HCT116 (cell line): ENCODE measurements around the gene CCDC91.

Source experiments
- CTCF ChIP-seq, 3 experiments: fragments of 200-600 bp in 1 of 3; sonication (generic) in 1 of 3; IDR thresholded peaks in 2 of 3; conservative IDR thresholded peaks in 1 of 3; 2 replicates each; pipeline ENCODE4 v1.5.1; 2012 to 2017; ENCODE audit warnings: low read depth in 2 of 3, low read length in 2 of 3, antibody characterized with exemption in 1 of 3, borderline replicate concordance in 1 of 3, control low read depth in 1 of 3, mild to moderate bottlenecking in 1 of 3, mixed read lengths in 1 of 3, mixed run types in 1 of 3, moderate library complexity in 1 of 3; ENCODE audit not compliant: insufficient read depth in 1 of 3
- EZH2 ChIP-seq: fragments of 200-600 bp; sonication (generic); IDR thresholded peaks from 2 replicates; pipeline ENCODE4 v1.6.1; 2017; ENCODE audit warnings: antibody characterized with exemption, mixed run types
- POLR2A ChIP-seq: IDR thresholded peaks from 2 replicates; pipeline ENCODE4 v1.7.0; 2011; ENCODE audit warnings: borderline replicate concordance; ENCODE audit not compliant: insufficient read depth, insufficient read length; ENCODE audit errors: extremely low read depth
- RAD21 ChIP-seq: IDR thresholded peaks from 2 replicates; pipeline ENCODE4 v1.6.1; 2012; ENCODE audit warnings: low read depth, mild to moderate bottlenecking
- TCF7L2 ChIP-seq: IDR thresholded peaks from 2 replicates; pipeline ENCODE4 v1.7.0; 2011; ENCODE audit warnings: borderline replicate concordance, inconsistent platforms; ENCODE audit not compliant: insufficient read depth, insufficient read length; ENCODE audit errors: extremely low read depth
- ZNF274 ChIP-seq: fragments of 200-500 bp; sonication (Bioruptor generic); IDR thresholded peaks from 2 replicates; pipeline ENCODE4 v1.6.1; 2014; ENCODE audit warnings: mild to moderate bottlenecking, low read depth, low read length, inconsistent platforms

GRCh38 chr12:28173440-28173839 lies 16.8 kb upstream of the CCDC91 start:
- TF ChIP-seq EZH2, result no peak
- no peak for TF ChIP-seq POLR2A
- no peak for TF ChIP-seq RAD21
- no peak for TF ChIP-seq CTCF (IDR thresholded peaks at IDR 0.05 in 2 of 3, conservative IDR thresholded peaks at IDR 0.05 in 1 of 3; ENCODE audit: borderline replicate concordance in 1 of 3, insufficient read depth in 1 of 3, low read depth in 2 of 3, low read length in 2 of 3)
- TF ChIP-seq TCF7L2, result no peak
- no peak for TF ChIP-seq ZNF274
